Uterus (tissue), 4 donors: Measurements from ENCODE around the gene POLR1F. TPM values are rescaled to one million over a fixed set of nuclear protein-coding genes. Genes with fewer than 3 reads are reported as not detected.

ENCODE experiments used
- DNase-seq, 2 donors: peaks; one replicate each; pipeline ENCODE4 v3.0.0-alpha.2; 2019 to 2020
- H3K27ac ChIP-seq, 2 donors: fragments of 200-600 bp; sonication (generic); 1 replicate in 1 of 2; 2 replicates in 1 of 2; pipeline ENCODE4 v1.5.1; 2016 to 2018
- H3K27me3 ChIP-seq, 2 donors: fragments of 200-600 bp; sonication (generic); one replicate each; pipeline ENCODE4 v1.5.1; 2018 to 2019; ENCODE audit warnings: control low read depth in 1 of 2
- H3K36me3 ChIP-seq, 2 donors: fragments of 200-600 bp; sonication (generic); one replicate each; pipeline ENCODE4 v1.5.1; 2019; ENCODE audit warnings: control low read depth in 1 of 2
- H3K4me1 ChIP-seq, 2 donors: fragments of 200-600 bp; sonication (generic); one replicate each; pipeline ENCODE4 v1.5.1; 2018 to 2019; ENCODE audit warnings: control low read depth in 1 of 2
- H3K4me3 ChIP-seq, 2 donors: fragments of 200-600 bp; sonication (generic); 1 replicate in 1 of 2; 2 replicates in 1 of 2; pipeline ENCODE4 v1.5.1; 2018 to 2019; ENCODE audit warnings: mild to moderate bottlenecking in 1 of 2
- H3K9me3 ChIP-seq, 2 donors: fragments of 200-600 bp; sonication (generic); one replicate each; pipeline ENCODE4 v1.5.1; 2019; ENCODE audit warnings: control low read depth in 1 of 2
- CTCF ChIP-seq, 4 experiments: fragments of 200-600 bp in 2 of 4; fragments of 450-650 bp in 2 of 4; sonication (generic) in 2 of 4; IDR thresholded peaks; one replicate each; pipeline ENCODE4 v1.5.1; 2016 to 2019; ENCODE audit warnings: antibody characterized with exemption in 4 of 4, mild to moderate bottlenecking in 2 of 4, moderate library complexity in 1 of 4
- POLR2A ChIP-seq, 2 donors: fragments of 450-650 bp; IDR thresholded peaks; one replicate each; pipeline ENCODE4 v1.6.1; 2016; ENCODE audit warnings: antibody characterized with exemption in 2 of 2, mild to moderate bottlenecking in 1 of 2, moderate library complexity in 1 of 2
- intact Hi-C: fragments of 100-400 bp; cut with DNase I; formaldehyde crosslinking; loops from one replicate; pipeline ENCODE4 v1.15.1; 2023; ENCODE audit warnings: low total_unique reads
- total RNA-seq, 4 donors: library from RNA; depleted of rRNA in 3 of 4; stranded (reverse); fragments of >200 nt in 3 of 4; gene quantifications; one replicate each; pipeline versions ENCODE4 v1.1.0 to v1.2.4, GENCODE V29; 2014 to 2023
- donor health status: DM: yes; HTN: yes; CAD: no.

Gene POLR1F
- total RNA-seq, 4 donors from 2014 or later: 5.6 to 30.8 (median 12.1) TPM

- Histone ChIP-seq H3K9me3 (no peaks in the 10 kb centered on the region), H3K36me3 (no peaks in the 10 kb centered on the region), H3K4me1 (no peaks in the 10 kb centered on the region), H3K4me3 (no peak overlapping the region), H3K27ac (no peak overlapping the region), H3K27me3 (no peaks in the 10 kb centered on the region)
- intact Hi-C loops: no loop called here
- no peak for DNase-seq
- TF ChIP-seq POLR2A (IDR thresholded peaks at IDR 0.05) (no peak), CTCF (IDR thresholded peaks at IDR 0.05) (no peak)
These were observed 27.2 kb downstream of the POLR1F start for GRCh38 chr7:19681596-19681995.

DNA sequence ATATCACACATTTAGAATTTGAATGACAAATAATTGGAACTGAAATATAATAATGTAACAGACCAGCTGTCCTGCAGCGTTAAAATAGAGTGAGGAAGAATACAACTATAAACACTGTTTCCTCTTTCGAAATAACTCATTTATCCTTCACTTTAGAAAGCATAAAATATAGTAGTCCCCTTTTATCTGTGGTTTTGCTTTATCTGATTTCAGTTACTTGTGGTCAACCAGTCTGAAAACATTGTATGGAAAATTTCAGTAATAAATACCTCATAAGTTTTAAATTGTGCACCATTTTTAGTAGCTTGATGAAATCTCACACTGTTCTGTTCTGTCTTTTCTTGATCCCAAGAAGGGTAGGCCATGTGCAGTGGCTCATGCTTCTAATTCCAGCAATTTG, 31.7 kb downstream of the POLR1F start:
- H3K36me3 ChIP-seq: no peaks in the 10 kb centered on the region
- intact Hi-C loops: no loop called here
- no peak for DNase-seq
- no peak for TF ChIP-seq POLR2A (IDR thresholded peaks at IDR 0.05)
- no peak for TF ChIP-seq CTCF (IDR thresholded peaks at IDR 0.05)
- H3K4me1 ChIP-seq: no peaks in the 10 kb centered on the region
- H3K27me3 ChIP-seq: no peaks in the 10 kb centered on the region
- no peak overlapping the region for H3K27ac ChIP-seq
- H3K4me3 ChIP-seq: no peak overlapping the region
- no peaks in the 10 kb centered on the region for H3K9me3 ChIP-seq

DNA sequence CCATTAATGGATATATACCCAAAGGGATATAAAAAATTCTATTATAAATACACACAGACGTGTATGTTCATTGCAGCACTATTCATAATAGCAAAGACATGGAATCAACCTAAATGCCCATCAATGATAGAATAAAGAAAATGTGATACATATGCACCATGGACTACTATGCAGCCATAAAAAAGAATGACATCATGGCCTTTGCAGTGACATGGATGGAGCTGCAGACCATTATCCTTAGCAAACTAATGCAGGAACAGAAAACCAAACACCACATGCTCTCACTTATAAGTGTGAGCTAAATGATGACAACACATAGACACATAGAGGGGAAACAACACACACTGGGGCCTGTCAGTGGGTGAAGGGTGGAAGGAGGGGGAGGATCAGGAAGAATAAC, 33.0 kb downstream of the POLR1F start:
- H3K4me1 ChIP-seq: no peaks in the 10 kb centered on the region
- no peak for DNase-seq
- H3K27me3 ChIP-seq: no peaks in the 10 kb centered on the region
- no peaks in the 10 kb centered on the region for H3K36me3 ChIP-seq
- no peaks in the 10 kb centered on the region for H3K9me3 ChIP-seq
- TF ChIP-seq POLR2A (IDR thresholded peaks at IDR 0.05) (no peak), CTCF (IDR thresholded peaks at IDR 0.05) (no peak)
- H3K27ac ChIP-seq: no peak overlapping the region
- intact Hi-C loops: no loop called here
- H3K4me3 ChIP-seq: no peak overlapping the region

- no peaks in the 10 kb centered on the region for H3K36me3 ChIP-seq
- H3K9me3 ChIP-seq: no peaks in the 10 kb centered on the region
- no peaks in the 10 kb centered on the region for H3K27me3 ChIP-seq
- no peak overlapping the region for H3K27ac ChIP-seq
- no peak overlapping the region for H3K4me3 ChIP-seq
- no peak for DNase-seq
- TF ChIP-seq CTCF (IDR thresholded peaks at IDR 0.05): no peak
- TF ChIP-seq POLR2A (IDR thresholded peaks at IDR 0.05): no peak
- no peaks in the 10 kb centered on the region for H3K4me1 ChIP-seq
- intact Hi-C loops: no loop called here
These were observed 34.4 kb downstream of the POLR1F start for GRCh38 chr7:19674266-19674960.

GRCh38 chr7:19670806-19671205, 38.0 kb downstream of the POLR1F start:
- H3K36me3 ChIP-seq: no peaks in the 10 kb centered on the region

More at GRCh38 chr7:19670806-19671205, 38.0 kb downstream of the POLR1F start:
- Histone ChIP-seq H3K9me3 (no peaks in the 10 kb centered on the region), H3K27ac (no peak overlapping the region), H3K27me3 (no peaks in the 10 kb centered on the region), H3K4me3 (no peak overlapping the region), H3K4me1 (no peaks in the 10 kb centered on the region)
- intact Hi-C loops: no loop called here
- TF ChIP-seq CTCF (IDR thresholded peaks at IDR 0.05) (no peak), POLR2A (IDR thresholded peaks at IDR 0.05) (no peak)
- DNase-seq: no peak
